HT-29 (cell line): ENCODE data around the gene KRTAP20-4. TPM values are rescaled to one million over a fixed set of nuclear protein-coding genes. Genes with fewer than 3 reads are reported as not detected.

ENCODE experiments used
- DNase-seq: peaks from one replicate; pipeline ENCODE4 v3.0.0-alpha.2; 2015; ENCODE audit warnings: low spot score
- total RNA-seq: library from RNA; depleted of rRNA; stranded (reverse); fragments of >200 nt; shearing (Covaris generic); gene quantifications from 2 replicates; pipeline ENCODE4 v1.2.3, GENCODE V29; 2014; rRNA removed

Gene KRTAP20-4
- not detected in 2 replicates for total RNA-seq

DNA sequence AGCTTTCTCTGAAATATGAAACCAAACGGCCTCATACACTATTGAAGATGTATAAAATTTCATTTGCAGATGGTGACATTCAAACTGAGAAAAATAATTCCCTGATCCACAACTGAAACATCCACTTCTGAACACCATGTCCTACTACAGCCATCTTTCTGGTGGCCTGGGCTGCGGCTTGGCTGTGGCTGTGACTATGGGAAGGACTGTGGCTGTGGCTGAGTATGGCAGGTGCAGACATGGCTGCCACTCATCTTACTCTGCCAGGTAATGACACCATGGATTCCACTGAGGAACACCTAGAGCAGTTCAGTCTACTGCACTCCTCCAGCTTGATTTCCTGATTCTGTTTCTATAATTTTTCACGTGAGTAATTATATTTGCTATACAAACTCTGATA is at the start of gene KRTAP20-4:
Gene KRTAP20-4 (plus strand): TSS at position 106 of the 400 bp plus-strand sequence.
- no peak for DNase-seq

DNA sequence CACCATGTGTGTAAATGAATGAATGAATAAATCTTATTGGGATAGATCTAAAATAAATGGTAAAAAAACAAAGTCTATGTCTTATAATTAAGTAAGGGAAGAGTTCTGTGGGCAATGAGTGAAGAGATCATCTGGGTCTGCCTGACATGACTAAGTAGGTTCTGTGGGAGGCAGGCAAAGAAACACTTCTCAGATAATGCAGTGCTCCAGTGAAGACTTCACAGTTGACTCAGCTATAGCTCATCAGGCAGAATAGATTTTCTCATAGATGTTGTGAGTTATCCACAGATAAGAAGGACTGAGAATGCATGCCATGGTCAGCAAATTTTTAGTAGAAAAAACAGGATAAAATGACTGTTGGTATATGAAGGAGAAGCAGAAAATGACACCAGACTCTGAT is 42.7 kb upstream of the KRTAP20-4 start:
- DNase-seq = no peak

DNA sequence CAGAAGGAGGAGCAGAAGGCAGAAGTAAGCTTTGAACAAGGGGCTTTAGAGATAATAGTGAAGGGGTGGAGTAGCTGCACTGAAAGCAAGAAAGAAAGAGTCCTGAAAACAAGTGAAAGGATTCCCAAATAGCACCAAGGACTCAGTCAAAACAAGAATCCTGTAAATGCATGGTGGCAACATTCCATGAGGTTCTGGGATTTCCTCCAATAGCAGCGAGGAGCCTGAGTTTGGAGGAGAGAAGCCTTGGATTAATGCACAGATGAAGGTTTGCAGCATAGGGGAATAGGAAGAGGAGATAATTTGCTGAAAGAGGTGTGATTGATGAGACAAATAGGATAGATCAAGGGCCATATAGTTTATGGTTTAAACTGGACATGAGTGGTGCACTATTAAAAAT is 41.1 kb upstream of the KRTAP20-4 start:
- DNase-seq = no peak

DNA sequence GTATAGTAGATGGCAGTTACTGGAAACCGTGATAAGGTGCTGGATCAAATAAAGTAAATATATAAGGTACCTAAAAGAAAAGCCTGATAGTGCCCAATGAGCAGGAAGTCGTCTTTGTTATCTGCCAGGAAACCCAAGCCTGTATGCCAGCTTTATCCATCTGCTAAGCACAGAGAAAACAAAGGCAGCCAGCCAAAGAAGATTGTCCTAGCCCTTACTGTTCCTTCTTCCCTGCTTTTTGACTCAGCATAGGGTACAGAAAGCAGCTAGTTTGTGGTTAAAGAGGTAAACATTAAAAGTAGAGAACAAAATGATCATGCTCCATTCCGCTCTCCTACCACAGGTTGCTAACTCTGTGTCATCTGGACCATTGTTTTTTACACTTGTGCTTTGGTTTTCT is 40.3 kb upstream of the KRTAP20-4 start:
- no peak for DNase-seq

DNA sequence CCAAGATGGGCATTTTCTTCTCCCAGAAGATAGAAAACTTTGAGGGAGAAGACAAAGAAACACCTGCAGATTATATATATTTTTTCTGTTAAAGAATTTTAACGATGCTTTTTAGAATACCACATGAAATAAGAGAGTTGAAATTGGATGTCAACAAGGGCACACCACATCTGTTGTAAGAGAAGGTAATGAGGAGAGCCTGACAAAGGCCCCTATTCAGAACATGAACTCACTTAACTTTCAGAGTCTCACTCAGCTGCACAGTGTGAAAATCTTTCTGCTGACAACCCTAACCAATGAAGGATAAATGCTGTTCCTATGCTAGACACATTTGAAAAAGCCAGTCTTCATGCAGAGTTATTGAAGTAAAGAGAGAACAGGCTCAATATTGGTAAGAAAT is 37.6 kb upstream of the KRTAP20-4 start:
- no peak for DNase-seq

DNA sequence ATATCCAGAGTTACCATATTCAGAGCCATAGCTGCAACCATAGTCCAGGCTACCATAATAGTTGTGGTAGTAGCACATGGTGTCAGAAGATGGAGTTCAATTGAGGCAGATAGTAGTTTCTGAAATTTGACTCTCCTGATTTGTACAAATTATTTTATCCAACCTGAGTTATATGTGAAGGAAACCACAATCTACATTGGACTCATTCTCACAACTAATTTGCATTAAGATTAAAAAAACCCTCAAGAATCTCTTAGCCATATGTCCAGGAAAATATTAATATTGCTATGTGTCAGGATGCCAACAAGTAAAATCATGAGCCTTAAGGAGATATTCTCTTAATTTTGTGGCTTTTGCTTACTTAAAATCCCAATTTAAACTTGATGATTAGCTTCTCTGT is 30.1 kb upstream of the KRTAP20-4 start, which contains the start of gene KRTAP22-2:
Gene KRTAP22-2 (minus strand): TSS at position 101 of the 400 bp plus-strand sequence.
- DNase-seq = no peak

DNA sequence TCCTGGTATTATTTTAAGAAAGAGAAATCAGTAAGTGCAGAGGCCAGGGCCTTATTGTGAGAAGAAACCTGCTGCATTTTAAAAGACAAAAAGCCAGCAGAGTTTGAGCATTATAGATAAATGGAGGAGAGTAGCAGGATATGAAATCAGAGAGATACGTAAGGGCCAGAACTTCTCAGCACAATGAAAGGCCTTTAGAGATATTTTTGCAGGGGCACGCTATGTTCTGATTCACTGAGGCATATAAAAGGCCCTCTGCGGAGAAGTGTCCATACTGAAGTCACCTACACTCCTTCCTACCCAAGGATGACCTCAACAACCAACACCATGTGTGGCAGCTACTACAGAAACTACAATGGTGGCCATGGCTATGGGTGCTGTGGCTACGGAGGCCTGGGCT is 28.3 kb upstream of the KRTAP20-4 start, which contains the start of gene KRTAP6-3:
Gene KRTAP6-3 (plus strand): TSS at position 301 of the 400 bp plus-strand sequence. CDS start 6 bp downstream, at position 307.
- DNase-seq = no peak

DNA sequence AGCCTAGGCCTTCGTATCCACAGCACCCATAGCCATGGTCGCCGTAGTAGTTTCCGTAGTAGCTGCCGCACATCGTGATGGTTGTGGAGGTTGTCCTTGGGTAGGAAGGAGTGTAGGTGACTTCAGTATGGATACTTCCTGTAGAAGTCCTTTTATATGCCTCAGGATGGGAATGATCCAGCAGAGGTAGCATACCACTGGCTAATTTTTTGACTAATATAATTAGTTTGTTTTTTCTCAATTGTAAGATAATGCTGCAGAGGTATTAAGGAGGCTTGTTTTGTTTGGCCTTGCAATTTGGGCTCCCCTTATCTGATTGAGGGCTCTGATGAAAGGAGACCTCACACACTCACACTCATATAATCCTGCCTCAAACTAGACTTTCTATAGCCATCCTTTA is 21.6 kb upstream of the KRTAP20-4 start, which contains the start of gene KRTAP6-2:
Gene KRTAP6-2 (minus strand): TSS at position 101 of the 400 bp plus-strand sequence. CDS start 28 bp downstream, at position 73.
- no peak for DNase-seq

DNA sequence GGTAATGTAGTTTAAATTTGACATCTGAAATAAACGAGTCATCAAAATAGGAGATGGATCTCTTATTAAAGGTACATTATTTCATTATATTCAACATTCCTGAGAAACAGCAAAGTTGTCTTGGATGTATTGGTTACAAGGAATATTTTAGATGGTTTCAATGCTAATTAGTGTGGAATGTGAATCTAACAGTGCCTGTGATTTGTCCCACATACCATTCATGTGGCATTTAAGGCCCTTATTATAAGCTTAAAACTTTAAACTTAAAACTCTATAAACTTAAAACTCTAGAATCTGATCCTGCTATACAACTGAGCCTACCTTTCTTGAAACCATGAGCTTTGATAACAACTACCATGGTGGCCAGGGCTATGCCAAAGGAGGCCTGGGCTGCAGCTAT is 19.6 kb upstream of the KRTAP20-4 start, which contains the start of gene KRTAP22-1:
Gene KRTAP22-1 (plus strand): TSS at position 301 of the 400 bp plus-strand sequence.
- DNase-seq = no peak

DNA sequence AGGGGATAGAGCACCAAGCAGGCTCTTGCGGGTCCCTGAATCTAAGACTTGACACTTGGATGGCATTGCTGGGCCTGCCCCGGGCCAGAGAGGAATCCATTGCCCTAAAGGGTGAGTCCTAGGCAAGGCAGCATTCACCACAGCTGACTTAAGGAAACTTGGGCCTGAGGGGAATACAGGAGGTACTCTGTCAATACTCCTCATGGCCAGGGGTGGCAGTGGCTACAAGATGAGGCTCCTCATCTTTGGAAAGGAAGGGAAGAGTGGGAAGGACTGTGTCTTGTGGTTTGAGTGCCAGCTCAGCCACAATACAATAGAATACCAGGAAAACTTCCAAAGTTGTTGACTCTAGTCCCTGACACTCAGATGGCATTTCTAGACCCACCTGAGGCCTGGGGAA is 14.5 kb upstream of the KRTAP20-4 start:
- DNase-seq = peak; percentile 1

DNA sequence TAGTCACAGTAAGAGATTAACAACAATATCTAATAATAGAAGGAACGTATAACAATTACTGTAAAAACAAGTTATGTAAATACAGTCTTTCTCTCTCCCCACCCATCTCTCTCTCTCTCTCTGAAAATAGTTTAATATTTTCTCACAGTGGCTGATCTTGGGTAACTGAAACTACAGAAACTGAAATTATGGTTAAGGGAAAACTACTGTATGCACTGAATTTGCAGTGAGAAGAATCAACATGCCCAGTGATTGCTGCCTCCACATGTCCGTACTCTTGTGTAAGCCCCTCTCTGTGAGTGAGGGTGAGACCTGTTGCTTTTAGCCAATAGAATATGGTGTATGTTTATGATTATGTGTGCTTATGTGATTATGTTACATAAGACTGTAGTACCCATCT is 8.3 kb upstream of the KRTAP20-4 start:
- DNase-seq = no peak

DNA sequence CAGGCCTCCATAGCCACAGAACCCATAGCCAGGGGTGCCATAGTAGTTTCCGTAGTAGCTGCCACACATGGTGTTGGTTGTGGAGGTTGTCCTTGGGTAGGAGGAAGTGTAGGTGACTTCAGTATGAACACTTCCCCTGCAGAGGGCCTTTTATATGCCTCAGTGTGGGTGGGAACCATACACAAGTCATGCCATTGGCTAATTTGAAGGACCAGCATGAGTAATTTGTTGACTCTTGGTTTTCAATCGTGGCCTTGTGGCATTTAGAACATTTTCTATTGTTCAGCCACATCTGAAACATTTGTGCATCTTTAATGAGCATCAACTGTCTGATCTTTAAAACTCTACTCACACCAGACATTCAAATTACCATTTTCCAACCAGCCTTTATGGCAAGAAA is 6.6 kb upstream of the KRTAP20-4 start, which contains the start of gene KRTAP6-1:
Gene KRTAP6-1 (minus strand): TSS at position 95 of the 400 bp plus-strand sequence. CDS start 26 bp downstream, at position 69.
- no peak for DNase-seq

DNA sequence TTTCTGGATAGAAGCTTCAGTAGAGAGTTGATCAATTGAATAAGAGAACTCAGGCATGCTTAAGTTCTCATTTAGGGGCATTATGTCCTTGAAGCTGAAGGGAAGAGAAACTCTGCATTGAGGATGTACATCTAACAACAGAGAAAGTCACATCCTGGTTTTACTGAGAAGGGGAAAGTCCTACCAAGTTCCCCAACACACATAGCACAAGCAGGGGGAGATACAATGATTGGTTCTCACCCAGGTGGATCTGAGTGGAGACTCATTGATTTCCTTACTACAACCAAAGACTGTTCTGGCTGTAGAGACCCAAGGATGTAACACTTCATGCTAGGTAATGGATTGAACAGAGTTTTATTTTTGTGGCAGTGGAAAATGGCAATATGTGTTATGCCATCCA is 5.2 kb upstream of the KRTAP20-4 start:
- DNase-seq = no peak

DNA sequence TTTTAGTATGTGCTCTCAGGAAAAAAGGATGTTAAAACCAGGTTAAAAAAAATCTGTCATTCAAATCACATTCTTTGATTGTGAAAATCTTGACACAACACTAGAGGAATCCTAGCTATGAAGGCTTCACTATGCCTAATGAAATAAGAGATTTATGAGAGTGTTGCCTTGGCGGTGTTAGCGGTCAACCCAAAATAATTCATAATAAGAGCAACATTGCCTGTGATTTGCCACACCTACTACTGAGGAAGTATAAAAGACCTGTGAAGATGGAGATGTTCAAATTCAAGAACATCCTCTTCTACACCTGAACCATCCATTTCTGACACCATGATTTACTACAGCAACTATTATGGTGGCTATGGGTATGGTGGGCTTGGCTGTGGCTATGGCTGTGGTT is 4.3 kb upstream of the KRTAP20-4 start, which contains the start of gene KRTAP20-1:
Gene KRTAP20-1 (plus strand): TSS at position 301 of the 400 bp plus-strand sequence. CDS start 30 bp downstream, at position 331.
- DNase-seq = no peak

DNA sequence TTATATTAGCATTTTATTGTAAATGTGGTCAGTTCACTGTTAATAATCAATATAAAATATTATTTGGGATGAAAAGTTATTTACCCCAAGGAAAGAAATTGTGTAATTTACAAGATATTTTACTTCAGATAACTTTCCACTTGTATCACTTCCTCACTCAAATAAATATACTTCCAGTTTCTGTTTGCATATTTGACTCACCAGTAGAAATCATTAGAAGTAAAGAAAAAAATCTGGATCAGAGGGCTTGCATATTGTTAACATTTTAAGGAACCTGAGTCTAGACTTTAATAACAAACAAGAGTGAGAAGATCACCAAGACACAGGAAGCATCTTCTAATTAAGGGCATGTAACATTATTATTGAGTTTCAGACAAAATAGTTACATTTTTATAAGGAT is 347 bp upstream of the KRTAP20-4 start:
- no peak for DNase-seq

DNA sequence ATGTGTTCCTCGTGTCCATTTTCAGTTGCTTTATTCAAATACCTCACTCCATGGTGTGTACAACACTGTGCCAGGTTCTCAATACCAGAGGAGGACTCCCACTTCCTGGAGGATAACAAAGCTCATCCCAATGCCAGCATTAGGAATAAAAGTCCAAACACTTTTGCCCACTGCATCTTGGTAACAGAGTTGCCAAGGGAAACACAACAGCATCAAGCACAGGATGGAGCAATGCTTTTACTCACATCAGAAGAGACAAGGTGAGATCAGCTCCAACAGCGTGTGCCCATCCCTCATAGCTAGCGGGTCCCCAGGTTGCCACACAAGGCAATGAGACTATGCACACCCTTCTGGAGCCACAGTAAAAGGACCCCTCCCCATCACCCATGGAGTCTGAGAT is 2.9 kb downstream of the KRTAP20-4 start:
- no peak for DNase-seq

DNA sequence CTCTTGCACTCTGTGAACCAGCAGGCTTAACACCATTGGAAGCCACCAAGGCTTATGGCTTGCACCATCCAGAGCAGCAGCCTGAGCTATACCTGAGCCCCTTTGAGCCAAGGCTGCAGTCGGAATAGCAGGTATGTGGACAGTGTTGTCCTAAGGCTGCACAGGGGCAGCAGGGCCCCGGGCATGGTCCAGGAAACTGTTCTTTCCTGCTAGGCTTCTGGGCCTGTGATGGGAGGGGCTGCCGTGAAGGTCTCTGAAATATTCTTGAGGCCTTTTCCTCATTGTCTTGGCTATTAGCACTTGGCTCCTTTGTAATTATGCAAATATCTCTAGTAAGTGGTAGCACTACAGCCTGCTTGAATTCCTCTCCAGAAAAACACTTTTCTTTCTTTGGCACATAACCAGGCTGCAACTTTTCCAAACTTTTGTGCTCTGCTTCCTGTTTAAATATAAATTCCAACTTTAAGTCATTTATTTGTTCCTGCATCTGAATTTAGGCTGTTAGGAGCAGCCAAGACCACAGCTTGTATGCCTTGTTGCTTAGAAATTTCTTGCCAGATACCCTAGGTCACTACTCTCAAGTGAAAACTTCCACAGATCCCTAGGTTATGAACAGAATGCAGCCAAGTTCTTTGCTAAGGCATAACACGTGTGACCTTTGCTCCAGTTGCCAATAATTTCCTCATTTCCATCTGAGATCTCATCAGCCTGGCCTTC is 5.2 kb downstream of the KRTAP20-4 start:
- DNase-seq = no peak

DNA sequence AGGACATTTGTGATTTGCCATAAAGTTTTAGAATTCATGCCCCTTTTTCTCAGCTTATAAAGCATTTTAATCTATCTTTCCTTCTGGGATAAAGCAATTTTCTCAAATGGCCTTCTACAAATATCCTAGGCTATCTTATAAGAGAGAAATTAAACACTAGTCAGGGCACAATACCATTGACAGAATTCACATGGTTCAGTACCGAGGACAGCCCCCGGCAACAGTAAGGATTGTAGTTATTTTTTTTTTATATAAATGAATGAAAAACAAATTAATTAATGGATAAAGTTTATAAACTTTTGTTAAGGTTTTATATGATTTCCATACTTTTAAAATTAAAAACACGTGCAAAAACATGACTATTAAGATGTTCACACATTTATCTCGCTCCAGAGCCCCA is 7.7 kb downstream of the KRTAP20-4 start:
- DNase-seq = no peak

DNA sequence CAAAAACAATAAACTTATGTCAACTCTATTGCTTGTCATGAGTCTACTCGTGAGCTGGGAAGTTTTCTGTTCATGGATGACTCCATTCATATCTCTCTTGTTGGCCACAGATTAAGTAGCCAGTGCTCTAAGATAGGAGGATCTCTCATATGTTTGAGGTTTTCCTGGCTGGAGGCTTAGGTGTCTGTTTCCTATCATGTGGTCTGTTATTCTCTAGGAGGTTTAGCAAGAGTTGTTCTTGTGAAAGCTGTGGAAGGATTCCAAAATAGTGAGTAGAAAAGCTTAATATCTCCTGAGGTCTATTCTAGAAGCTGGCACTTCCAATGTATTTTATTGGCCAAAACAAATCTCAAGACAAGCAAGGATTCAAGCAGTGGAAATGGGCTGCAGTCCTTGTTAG is 8.8 kb downstream of the KRTAP20-4 start:
- DNase-seq = no peak

DNA sequence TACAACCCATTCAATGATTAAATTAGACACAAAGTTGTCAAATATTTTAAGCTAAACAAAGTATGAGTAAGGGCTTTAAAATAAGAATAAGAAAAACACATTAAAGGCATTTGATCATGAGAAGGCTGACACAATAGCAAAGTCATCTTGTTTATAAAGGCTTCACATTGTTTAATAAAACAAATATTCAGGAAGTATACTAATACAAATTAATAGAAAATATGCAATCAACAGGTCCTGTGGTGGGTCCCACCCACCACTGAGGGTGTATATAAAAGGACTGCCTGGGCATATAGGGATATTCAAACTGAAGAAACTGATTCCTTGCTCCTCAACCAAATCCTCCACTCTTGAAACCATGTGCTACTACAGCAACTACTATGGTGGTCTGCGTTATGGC is 14.5 kb downstream of the KRTAP20-4 start, which contains the start of gene KRTAP20-2:
Gene KRTAP20-2 (plus strand): TSS at position 301 of the 400 bp plus-strand sequence. CDS start 58 bp downstream, at position 359.
- no peak for DNase-seq

DNA sequence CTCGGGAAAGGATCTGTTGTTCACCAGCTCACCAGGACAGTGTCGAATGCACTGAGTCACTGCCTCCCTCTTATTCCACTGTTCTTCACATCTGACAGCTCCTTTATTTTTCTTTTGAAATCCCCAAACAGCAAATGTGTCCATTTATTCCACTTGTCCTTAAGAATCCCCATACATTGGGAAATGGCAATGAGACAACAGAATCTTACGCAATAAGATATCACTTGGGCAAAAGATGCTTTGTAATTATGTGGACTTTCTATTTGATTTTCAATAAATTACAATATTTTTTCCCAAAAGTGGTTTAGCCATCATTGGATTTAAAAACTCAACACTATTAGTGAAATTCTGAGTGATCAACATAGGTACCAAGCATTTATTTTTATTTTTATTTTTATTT is 18.3 kb downstream of the KRTAP20-4 start:
- no peak for DNase-seq

DNA sequence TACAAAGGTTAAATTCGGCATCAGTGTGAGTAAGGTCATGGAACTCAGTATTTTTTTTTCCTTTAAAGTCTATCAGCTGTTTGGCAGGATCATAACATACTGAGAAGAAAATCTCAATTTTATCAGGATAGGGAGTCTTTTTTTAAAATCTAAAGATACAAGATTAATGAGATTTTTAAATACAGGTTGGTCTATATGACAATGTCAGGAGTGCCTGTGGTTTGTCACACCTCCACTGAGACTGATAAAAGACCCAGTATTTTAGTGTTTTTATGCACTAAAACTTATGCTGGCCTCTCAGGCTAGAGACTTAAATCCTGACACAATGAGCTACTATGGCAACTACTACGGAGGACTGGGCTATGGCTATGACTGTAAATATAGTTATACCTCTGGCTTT is 22.1 kb downstream of the KRTAP20-4 start, which contains the start of gene KRTAP20-3:
Gene KRTAP20-3 (plus strand): TSS at position 301 of the 400 bp plus-strand sequence.
- DNase-seq = no peak

DNA sequence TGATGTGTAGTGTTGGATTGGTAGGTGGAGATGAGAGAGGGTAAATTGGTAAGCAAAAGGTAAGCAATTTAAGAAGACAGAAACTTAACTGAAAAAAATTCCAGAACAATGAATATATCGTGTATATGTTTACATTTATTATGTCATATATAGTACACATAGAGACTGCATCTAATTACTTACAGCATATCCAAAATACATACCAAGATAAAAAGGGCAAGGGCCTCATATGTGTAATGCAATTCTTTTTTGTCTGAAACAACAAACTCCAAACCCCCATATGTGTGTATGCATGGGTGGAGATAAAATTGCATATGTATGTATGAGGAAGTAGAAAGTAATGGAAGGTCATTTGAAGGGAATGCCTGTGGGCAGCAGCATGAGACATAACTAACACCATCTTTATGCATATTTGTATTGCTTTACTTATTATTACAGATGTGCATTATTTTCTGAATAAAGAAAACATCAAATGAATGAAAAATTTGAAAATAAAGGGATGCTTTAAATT is 26.5 kb downstream of the KRTAP20-4 start:
- DNase-seq = no peak
